Activated naive CD8-positive, alpha-beta T cell (primary cell): Measurements from ENCODE around the gene PCARE.

ENCODE experiments used
- H3K27ac Mint-ChIP-seq: one replicate; pipeline ENCODE4 v1.8.0; 2021; ENCODE audit warnings: mixed read lengths
- H3K27me3 Mint-ChIP-seq: one replicate; pipeline ENCODE4 v1.8.0; 2021; ENCODE audit warnings: mixed read lengths
- H3K36me3 Mint-ChIP-seq: one replicate; pipeline ENCODE4 v1.8.0; 2021; ENCODE audit warnings: mixed read lengths
- H3K4me1 Mint-ChIP-seq: one replicate; pipeline ENCODE4 v1.8.0; 2021; ENCODE audit warnings: low read depth, mixed read lengths
- H3K4me3 Mint-ChIP-seq: one replicate; pipeline ENCODE4 v1.8.0; 2021; ENCODE audit warnings: mild to moderate bottlenecking, mixed read lengths
- H3K9me3 Mint-ChIP-seq: one replicate; pipeline ENCODE4 v1.8.0; 2021; ENCODE audit warnings: low read depth, mixed read lengths

Gene PCARE

GRCh38 chr2:29073933-29074332 lies 390 bp downstream of the PCARE start:
- H3K4me3 Mint-ChIP-seq: no peak overlapping the region
- no peaks in the 10 kb centered on the region for H3K4me1 Mint-ChIP-seq

GRCh38 chr2:29072971-29073725 lies 1.2 kb downstream of the PCARE start:
- Mint-ChIP-seq H3K9me3 (no peaks in the 10 kb centered on the region), H3K27ac (no peak overlapping the region), H3K36me3 (no peaks in the 10 kb centered on the region), H3K4me1 (no peaks in the 10 kb centered on the region), H3K27me3 (no peaks in the 10 kb centered on the region), H3K4me3 (no peak overlapping the region)

More at GRCh38 chr2:29073933-29074332, 390 bp downstream of the PCARE start:
- no peaks in the 10 kb centered on the region for H3K27me3 Mint-ChIP-seq
- H3K27ac Mint-ChIP-seq: no peak overlapping the region
- no peaks in the 10 kb centered on the region for H3K9me3 Mint-ChIP-seq
- no peaks in the 10 kb centered on the region for H3K36me3 Mint-ChIP-seq

- no peaks in the 10 kb centered on the region for H3K27me3 Mint-ChIP-seq
- no peak overlapping the region for H3K4me3 Mint-ChIP-seq
- H3K36me3 Mint-ChIP-seq: no peaks in the 10 kb centered on the region
- H3K27ac Mint-ChIP-seq: no peak overlapping the region
- H3K4me1 Mint-ChIP-seq: no peaks in the 10 kb centered on the region
- no peaks in the 10 kb centered on the region for H3K9me3 Mint-ChIP-seq
These were observed 2.1 kb downstream of the PCARE start for GRCh38 chr2:29072251-29072650.

GRCh38 chr2:29071032-29071975 lies 3.0 kb downstream of the PCARE start:
- Mint-ChIP-seq H3K27ac (no peak overlapping the region), H3K27me3 (no peaks in the 10 kb centered on the region), H3K4me1 (no peaks in the 10 kb centered on the region), H3K9me3 (no peaks in the 10 kb centered on the region), H3K36me3 (no peaks in the 10 kb centered on the region), H3K4me3 (no peak overlapping the region)

- no peak overlapping the region for H3K4me3 Mint-ChIP-seq
- H3K4me1 Mint-ChIP-seq: no peaks in the 10 kb centered on the region
- H3K36me3 Mint-ChIP-seq: no peaks in the 10 kb centered on the region
- no peaks in the 10 kb centered on the region for H3K9me3 Mint-ChIP-seq
- no peaks in the 10 kb centered on the region for H3K27me3 Mint-ChIP-seq
- no peak overlapping the region for H3K27ac Mint-ChIP-seq
These were observed 3.8 kb downstream of the PCARE start for GRCh38 chr2:29070526-29070925.

GRCh38 chr2:29068513-29068912 lies 5.8 kb downstream of the PCARE start:
- no peak overlapping the region for H3K4me3 Mint-ChIP-seq
- H3K36me3 Mint-ChIP-seq: no peaks in the 10 kb centered on the region

GRCh38 chr2:29066997-29067605 lies 7.2 kb downstream of the PCARE start:
- no peaks in the 10 kb centered on the region for H3K9me3 Mint-ChIP-seq
- H3K27ac Mint-ChIP-seq: no peak overlapping the region
- no peak overlapping the region for H3K4me3 Mint-ChIP-seq
- H3K36me3 Mint-ChIP-seq: no peaks in the 10 kb centered on the region
- H3K27me3 Mint-ChIP-seq: no peaks in the 10 kb centered on the region
- H3K4me1 Mint-ChIP-seq: no peaks in the 10 kb centered on the region

More at GRCh38 chr2:29068513-29068912, 5.8 kb downstream of the PCARE start:
- Mint-ChIP-seq H3K27ac (no peak overlapping the region), H3K9me3 (no peaks in the 10 kb centered on the region), H3K27me3 (no peaks in the 10 kb centered on the region), H3K4me1 (no peaks in the 10 kb centered on the region)

- H3K27ac Mint-ChIP-seq: no peak overlapping the region
- no peaks in the 10 kb centered on the region for H3K9me3 Mint-ChIP-seq
- H3K4me3 Mint-ChIP-seq: no peak overlapping the region
- H3K36me3 Mint-ChIP-seq: no peaks in the 10 kb centered on the region
- no peaks in the 10 kb centered on the region for H3K27me3 Mint-ChIP-seq
- H3K4me1 Mint-ChIP-seq: no peaks in the 10 kb centered on the region
These were observed 8.0 kb downstream of the PCARE start for GRCh38 chr2:29066271-29066860.

GRCh38 chr2:29065068-29065811 lies 9.1 kb downstream of the PCARE start:
- Mint-ChIP-seq H3K9me3 (no peaks in the 10 kb centered on the region), H3K36me3 (no peaks in the 10 kb centered on the region), H3K4me1 (peaks cover 1% of the 10 kb centered on the region), H3K27me3 (no peaks in the 10 kb centered on the region), H3K27ac (no peak overlapping the region), H3K4me3 (no peak overlapping the region)

- H3K27ac Mint-ChIP-seq: no peak overlapping the region
- H3K36me3 Mint-ChIP-seq: no peaks in the 10 kb centered on the region
- no peaks in the 10 kb centered on the region for H3K27me3 Mint-ChIP-seq
- peaks cover 7% of the 10 kb centered on the region for H3K4me1 Mint-ChIP-seq
- no peaks in the 10 kb centered on the region for H3K9me3 Mint-ChIP-seq
- H3K4me3 Mint-ChIP-seq: no peak overlapping the region
These were observed 9.6 kb downstream of the PCARE start for GRCh38 chr2:29064746-29065067.

GRCh38 chr2:29064346-29064715 lies 10.0 kb downstream of the PCARE start:
- no peaks in the 10 kb centered on the region for H3K36me3 Mint-ChIP-seq
- H3K4me1 Mint-ChIP-seq: peaks cover 10% of the 10 kb centered on the region
- no peak overlapping the region for H3K4me3 Mint-ChIP-seq
- H3K27ac Mint-ChIP-seq: peak overlapping the region; percentile 46
- H3K27me3 Mint-ChIP-seq: no peaks in the 10 kb centered on the region
- no peaks in the 10 kb centered on the region for H3K9me3 Mint-ChIP-seq

- peaks cover 11% of the 10 kb centered on the region for H3K4me1 Mint-ChIP-seq
- H3K27me3 Mint-ChIP-seq: no peaks in the 10 kb centered on the region
- no peak overlapping the region for H3K27ac Mint-ChIP-seq
- H3K36me3 Mint-ChIP-seq: no peaks in the 10 kb centered on the region
- no peaks in the 10 kb centered on the region for H3K9me3 Mint-ChIP-seq
- no peak overlapping the region for H3K4me3 Mint-ChIP-seq
These were observed 10.5 kb downstream of the PCARE start for GRCh38 chr2:29063646-29064345.

GRCh38 chr2:29063056-29063455 lies 11.3 kb downstream of the PCARE start:
- Mint-ChIP-seq H3K9me3 (no peaks in the 10 kb centered on the region), H3K27me3 (no peaks in the 10 kb centered on the region), H3K27ac (no peak overlapping the region), H3K36me3 (no peaks in the 10 kb centered on the region), H3K4me3 (no peak overlapping the region), H3K4me1 (peaks cover 11% of the 10 kb centered on the region)

GRCh38 chr2:29062371-29062770 lies 12.0 kb downstream of the PCARE start:
- peaks cover 11% of the 10 kb centered on the region for H3K4me1 Mint-ChIP-seq
- no peaks in the 10 kb centered on the region for H3K9me3 Mint-ChIP-seq
- H3K27me3 Mint-ChIP-seq: no peaks in the 10 kb centered on the region
- H3K27ac Mint-ChIP-seq: no peak overlapping the region
- no peaks in the 10 kb centered on the region for H3K36me3 Mint-ChIP-seq
- no peak overlapping the region for H3K4me3 Mint-ChIP-seq
